Endometrial microvascular endothelial cells (primary cell): ENCODE measurements around the gene PPFIBP1. TPM values are rescaled to one million over a fixed set of nuclear protein-coding genes. Genes with fewer than 3 reads are reported as not detected.
"Not testable (repeated sequence)": the region's sequence is repeated elsewhere in the genome, so short reads cannot be mapped to it uniquely, and the experiment has no call there.

Experiments
- in situ Hi-C: cut with HindIII; loops from 2 replicates; pipeline ENCODE4 v1.10.0; 2017; ENCODE audit warnings: low sequenced_read_pairs, low pct_unique_long_range_greater_than_20kb; ENCODE audit errors: inconsistent ontology term
- total RNA-seq: library from RNA; depleted of rRNA; stranded (reverse); fragments of >200 nt; gene quantifications from one replicate; pipeline ENCODE4 v1.2.3, GENCODE V29; 2015; ENCODE audit errors: inconsistent ontology term

PPFIBP1 gene
- total RNA-seq, 1 donor from 2014 or later: 111 TPM

DNA sequence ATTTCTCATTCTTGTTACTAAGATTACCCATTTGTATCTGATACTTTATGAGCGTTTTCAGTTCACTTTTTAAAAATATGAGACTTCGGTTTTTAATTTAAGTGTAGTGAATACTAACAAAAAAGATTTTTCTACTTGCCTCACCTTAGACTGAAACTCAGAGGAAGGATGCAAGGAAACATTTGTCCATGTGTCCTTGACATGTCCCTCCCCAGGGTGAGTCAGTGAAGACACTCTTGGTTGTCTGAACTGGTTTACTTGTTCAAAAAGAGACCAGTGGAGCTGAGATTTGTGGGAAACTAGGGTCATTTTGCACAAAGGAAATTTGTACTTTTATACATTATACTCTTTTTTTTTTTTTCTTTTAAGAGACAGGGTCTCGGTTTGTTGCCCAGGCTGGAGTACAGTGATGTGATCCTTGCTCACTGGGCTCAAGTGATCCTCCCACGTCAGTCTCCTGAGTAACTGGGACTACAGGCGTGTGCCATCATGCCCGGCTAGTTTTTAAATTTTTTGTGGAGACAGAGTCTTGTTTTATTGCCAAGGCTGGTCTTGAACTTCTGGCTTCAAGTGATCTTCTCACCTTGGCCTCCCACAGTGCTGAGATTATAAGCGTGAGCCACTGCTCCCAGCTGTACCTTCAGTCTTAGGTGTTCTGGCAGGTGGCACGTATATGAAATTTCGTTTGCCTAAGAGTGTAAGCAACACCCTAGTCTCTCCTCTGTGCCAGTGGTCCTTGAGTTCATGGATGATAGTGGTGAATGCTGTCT lies 56.7 kb downstream of the PPFIBP1 start:
- in situ Hi-C loops: no loop called here

DNA sequence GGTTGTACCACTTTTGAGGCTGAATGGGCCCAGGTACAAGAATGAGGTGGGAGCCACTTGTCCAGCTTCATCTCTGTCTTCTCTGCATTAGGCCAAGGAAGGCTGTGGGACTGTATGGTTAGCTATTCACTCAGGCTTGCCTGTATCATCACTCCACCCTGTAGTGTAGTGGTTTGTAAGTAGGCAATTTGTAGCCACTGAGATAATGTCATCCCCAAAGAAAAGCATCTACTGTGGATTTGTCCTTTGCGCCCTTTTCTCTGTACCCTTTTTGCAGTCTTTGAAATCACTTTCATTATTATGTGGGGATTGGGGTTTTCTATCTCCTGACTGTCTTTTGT lies 57.3 kb downstream of the PPFIBP1 start:
- in situ Hi-C loops: not testable (repeated sequence)

DNA sequence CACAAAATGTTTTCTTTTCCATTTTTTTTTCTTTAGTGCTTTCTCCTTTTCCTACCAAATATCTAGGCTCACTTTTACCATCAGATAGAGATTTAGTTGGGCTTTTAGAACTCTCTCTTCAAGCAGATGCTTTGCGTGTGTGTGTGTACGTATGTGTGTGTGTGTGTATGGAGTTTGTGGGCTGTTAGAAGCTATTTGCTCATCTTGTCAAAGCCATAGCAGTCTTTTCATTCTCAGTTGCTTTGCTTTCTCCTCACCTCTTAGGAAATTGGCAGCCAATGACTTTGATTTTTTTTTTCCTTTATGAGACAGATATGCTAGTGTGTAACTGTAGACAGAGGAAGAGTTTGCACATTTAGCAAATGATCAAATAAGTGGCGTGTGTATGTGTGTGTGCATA lies 57.8 kb downstream of the PPFIBP1 start:
- in situ Hi-C loops: not testable (repeated sequence)

DNA sequence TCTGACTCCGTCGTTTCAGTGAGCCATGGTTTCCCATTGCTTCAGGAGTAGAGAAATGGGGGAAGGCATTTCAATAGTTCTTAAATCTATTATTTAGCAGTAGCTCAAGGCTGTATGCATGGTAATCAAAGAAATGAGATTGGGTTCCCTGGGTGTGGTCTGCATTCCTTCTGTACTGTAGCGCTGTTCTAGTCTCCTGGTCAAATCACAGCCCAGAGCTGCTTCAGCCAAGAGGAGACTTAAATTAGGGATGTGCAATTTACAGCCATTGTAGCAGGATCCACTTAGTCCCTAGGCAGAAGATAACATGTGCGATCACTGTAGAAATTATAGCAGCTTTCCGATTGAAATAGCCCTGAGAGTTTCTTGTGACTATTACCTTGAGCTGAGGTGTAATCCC lies 58.4 kb downstream of the PPFIBP1 start:
- in situ Hi-C loops: not testable (repeated sequence)

DNA sequence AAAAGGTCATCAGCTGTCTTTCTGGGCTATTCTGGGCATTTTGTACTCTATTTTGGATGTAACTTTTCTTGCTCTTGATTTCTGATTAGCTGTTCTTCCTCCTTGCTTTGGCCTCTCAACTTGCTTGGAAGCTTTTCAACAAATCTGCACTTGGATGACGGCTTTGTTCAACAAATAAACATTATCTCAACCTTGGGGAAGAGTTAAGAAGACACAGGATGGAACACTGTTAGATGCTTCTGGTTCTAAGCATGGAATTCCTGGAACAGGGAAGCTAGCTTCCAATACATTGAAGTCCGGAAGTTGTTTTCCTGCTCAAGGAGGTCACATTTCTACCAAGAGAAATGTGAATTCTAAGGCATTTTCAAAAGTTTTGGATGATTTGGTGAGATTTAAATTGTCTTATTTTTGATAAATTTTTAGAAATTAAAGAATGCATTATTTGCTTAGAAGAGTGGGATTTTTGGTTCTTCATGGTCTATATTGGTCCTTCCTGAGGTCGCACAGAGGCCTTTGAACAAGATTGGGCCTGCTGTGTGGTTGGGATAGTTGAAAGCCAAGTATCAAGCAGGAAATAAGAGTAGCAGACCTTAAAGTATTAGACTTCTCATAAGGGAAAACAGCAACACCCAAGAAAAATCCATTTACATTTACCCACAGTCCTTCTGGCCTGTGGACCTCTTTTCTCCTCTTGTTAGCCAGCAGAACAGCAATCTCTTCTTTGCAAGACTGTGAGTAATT lies 59.2 kb downstream of the PPFIBP1 start:
- in situ Hi-C loops: no loop called here

DNA sequence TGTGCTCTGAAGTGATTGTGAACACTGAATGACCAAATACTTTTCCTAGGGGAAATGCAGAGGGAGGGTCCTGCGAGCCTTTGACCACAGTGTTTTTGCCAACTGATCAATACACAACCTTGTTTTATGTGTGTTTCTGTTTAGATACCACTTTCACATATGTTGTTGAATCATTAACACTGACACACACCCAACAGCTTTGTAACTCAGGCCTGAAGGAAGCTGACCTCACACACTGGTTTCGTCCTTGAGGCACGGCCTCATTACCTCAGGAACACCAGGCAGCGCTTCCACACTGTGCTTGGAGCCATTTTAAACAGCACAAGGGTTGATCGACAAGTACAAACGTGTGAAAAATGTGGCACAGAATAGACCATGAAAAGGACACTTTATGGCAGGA lies 60.0 kb downstream of the PPFIBP1 start:
- in situ Hi-C loops: no loop called here

DNA sequence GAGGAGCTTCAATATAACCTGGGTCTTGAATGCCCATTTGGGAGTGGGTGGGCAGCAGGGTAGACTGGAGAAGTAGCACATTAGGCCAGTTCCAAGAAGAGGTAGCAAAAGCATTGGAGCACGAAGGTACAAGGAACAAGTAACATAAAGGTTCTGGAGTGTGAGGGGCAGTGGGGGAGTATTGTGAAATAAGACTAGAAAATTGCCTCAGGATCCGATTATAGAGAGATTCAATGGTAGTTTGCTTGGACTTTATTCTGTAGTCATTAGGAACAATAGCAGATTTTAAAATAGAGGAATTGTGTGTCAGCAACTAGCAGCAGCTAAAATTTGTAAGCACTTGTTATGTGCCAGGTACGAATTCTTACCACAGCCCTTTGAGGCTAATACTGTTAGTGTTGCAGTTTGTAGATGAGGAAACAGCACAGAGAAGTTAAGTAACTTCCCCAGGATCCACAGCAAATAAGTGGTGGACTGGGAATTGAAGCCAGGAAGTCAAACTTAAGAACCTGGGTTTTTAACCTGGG lies 61.8 kb downstream of the PPFIBP1 start:
- in situ Hi-C loops: no loop called here

DNA sequence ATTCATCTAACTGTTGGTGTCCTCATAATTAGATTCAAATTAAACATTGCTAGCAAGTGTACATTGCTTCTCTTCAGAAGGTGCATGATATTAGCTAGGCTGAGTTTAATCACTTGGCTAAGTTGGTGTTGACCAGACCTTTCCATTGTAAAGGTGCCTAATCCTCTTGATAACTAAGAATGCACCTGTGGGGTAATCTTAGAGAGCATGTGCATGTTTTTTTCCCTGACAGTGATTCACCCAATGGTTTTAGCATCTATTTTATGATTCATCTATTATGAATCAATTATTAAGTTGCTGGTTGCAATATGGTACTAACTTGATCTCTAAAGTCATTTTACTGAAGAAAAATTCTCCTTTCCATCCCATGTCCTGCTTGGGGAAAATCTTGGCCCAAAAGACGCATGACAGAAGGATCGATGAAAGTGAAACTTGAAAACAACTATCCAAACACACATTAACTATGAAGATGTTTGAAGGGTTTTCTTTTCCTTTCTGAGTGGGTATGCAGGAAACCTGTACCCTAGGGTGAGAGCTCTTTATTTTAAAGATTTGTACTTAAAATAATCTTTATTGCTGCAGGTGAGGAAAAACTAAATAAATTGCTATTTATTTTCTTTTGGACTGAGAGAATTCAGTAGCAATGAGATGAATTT lies 64.2 kb downstream of the PPFIBP1 start:
- in situ Hi-C loops: not testable (repeated sequence)

DNA sequence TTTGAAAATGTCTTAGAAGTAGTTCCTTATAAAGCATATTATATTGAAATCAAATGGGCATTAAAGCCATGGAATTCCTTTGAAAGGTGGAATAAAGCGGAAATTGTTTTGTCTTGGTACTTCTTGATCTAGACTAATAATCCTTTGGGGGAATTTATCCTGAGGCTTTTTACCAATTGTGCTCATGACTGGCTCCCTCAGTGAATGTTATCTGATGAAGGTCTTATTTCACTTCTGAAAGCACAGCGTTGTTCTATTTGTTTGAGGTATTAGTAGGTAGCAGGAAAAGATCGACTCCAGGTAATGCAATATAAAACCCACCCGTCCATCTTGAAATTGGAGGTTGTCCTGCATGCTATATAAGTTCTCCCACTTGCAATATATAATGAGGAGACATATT lies 64.8 kb downstream of the PPFIBP1 start:
- in situ Hi-C loops: no loop called here

DNA sequence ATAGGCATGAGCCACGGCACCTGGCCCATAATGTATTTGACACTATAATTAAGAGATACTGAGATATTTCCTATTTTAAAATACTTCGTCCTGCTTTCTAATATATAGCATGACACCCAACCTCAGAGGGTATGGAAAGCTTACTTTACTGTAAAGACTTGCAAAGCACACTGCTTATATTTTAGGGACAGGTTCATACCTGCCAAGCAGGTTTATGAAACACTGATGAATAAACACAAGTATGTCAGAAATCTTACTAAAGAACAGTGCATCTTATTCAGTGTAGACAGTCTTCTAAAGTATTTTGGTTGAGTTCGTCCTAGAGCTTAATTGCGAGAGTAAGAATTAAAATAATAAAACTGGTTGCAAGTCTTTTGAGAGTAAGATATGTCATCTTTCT lies 65.4 kb downstream of the PPFIBP1 start:
- in situ Hi-C loops: no loop called here

DNA sequence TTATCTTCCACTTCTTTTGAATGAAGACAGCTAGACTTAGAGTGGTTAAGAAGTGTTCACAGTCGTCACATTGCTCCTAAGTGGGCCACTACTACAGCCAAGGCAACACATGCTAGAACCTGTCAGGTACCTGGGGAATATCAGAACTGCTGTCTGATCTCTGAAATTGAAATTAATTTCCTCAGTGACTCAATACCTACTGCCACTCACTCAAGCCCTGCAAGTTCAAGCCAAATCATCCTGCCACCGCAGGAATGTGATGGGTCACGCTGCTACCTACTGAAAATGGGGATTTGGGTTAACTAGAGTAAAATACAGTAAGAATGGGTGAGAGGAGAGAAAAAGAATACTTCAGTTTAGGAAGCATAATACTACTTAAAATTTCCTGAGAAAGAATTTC lies 67.7 kb downstream of the PPFIBP1 start:
- in situ Hi-C loops: not testable (repeated sequence)

DNA sequence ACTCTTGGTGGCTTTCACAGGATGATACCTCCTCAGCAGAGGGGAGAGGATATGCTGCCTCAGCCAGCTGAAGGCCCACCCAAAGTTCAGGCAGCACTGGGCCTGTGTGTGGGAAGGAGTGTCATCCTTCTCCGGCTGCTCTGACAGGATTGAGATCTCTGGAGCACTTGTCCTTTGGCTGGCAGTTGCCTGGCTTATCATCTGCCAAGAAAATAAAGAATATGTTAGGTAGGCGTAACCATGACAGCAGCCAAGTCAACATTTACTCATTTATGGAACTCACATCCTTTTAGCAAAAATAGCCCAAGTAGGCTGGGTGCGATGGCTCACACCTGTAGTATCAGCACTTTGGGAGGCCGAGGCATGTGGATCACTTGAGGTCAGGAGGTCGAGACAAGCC lies 68.5 kb downstream of the PPFIBP1 start:
- in situ Hi-C loops: no loop called here

DNA sequence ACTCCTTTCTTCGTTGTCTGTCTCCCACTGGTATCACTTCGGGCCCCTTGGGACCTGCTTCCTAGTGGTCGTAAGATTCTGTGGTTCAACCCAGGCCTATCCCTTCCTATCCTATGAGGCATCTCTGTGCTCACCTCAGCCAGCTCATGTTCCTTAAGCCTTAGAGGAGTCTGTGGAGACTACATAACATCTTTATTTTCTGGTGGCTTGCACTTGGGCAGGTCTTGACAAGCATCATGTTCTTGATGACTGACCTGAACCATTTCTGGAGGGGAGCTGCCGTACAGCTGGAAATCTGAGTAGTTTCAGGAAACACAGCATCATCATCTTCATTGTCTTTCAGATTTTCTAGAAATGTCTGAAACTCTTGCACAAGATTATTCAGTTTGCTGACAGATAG lies 69.3 kb downstream of the PPFIBP1 start:
- in situ Hi-C loops: no loop called here

DNA sequence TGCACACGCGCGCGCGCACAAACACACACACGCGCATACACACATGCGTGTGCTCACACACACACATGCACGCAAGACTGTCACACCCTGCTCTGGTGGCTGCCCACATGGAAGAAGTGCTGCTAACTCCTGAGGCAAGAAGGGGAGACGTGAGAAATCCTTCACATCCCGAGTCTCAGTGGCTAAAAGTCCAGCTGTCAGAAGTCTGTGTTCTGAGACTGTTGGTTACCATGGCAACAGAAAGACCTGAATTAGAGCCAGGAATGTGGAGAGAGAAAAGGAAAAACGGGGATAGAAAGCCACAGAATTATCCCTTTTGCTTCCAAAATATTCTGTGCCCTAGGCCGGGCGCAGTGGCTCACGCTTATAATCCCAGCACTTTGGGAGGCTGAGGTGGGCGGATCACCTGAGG lies 71.2 kb downstream of the PPFIBP1 start:
- in situ Hi-C loops: no loop called here

DNA sequence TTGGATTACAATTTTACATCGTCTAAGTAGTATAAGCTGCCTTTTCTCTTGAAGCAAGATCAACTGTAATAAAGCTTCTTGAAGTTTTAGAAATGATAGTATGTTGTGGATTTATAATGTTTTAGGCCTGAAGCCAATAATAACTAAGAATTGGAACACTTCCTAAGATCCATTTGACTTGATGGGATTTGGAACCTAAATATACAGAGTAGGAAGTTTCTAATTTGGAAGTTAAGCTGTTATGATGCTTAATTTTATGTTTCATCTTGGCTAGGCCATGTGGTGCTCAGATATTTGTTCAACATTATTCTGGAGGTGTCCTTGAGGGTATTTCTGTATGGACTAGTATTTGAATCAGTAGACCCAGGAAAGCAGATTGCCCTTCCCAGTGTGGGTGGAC lies 74.9 kb downstream of the PPFIBP1 start:
- in situ Hi-C loops: not testable (repeated sequence)

DNA sequence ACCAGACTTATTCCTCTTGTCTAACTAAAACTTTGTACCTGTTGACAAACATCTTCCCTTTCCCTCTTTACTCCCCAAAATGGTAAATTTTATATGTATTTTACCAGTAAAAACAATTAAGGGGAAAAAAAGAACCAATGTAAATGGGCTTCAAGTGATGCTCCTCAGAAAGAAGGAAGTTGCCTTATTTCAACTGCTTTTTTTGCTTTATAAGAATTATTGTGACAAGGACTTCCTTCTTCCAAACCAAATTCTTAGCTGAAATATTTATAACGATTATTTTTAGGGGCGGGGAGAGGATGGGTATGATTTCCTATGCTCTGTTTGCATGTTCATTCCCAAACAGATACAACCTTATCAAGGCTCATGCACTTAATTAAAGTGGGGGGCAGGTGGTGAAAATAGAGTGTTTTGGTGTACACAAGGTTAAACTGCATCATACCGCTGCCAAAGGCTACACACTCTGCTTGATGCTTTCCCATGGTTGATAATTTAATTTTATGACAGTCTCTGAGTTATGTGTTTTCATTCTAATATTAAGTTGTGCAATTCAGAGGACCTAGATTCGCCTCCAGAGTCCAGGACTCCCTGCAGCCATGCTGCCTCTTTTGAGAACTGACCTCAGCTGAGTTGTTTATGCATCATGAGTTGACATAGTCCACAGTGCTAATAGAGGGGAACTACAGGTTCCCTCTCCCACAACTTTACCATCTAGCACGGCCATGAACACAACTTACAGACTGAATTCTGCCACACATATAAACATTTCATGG lies 77.2 kb downstream of the PPFIBP1 start:
- in situ Hi-C loops: not testable (repeated sequence)

DNA sequence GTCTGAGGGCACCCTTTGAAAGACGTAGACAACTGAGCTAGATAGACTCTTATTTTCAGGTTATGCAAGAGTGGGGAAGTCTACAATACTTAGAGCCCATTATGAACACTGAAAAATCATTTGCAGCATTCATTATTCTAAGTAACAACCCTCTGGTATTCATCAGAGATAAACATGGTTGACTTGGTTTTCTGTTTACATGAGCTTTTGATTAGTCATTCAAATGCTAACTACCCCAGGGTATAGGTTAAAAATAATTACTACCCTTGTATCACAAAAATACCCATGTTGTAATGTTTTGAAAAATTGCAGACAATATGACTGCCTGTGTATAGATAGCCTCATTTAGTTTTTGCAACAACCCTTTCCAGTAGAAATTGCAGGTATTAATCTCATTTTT lies 78.5 kb downstream of the PPFIBP1 start:
- in situ Hi-C loops: no loop called here

DNA sequence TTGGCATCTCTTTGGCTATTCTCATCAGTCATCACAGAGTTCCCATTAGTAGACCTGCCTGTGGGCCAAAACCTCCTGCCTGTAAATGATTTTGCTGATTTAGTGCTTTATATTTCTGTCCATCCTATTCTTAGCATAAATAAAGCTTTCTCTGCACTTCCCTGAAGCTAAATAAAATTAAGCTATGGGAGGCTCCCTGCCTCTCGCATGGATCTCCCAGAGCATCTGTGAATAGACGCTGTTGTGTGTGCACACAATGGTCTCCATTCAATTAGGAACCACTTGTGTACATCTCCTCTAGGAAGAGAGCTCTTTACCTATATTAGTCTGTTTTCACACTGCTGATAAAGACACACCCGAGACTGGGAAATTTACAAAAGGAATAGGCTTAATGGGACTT lies 80.4 kb downstream of the PPFIBP1 start:
- in situ Hi-C loops: no loop called here

DNA sequence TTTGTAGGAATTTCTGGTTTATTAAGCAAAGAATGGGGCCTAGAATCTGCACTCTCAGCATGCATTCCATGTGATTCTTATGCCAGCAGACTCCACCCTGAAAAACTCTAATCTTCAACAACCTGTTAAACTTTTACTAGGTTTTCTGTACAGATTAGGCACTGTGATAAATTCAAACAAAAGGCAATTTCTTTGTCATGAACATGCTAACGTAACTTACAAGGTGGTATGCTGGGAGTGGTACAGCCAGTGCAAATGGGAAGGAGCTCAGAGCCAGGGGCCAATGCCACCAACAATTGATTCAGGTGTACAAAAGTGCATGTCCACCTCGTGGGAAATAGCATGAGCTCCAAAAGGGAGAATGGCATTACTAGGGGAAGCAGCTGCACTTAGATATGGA lies 83.0 kb downstream of the PPFIBP1 start:
- in situ Hi-C loops: no loop called here
